GM12878 (cell line): ENCODE results near the gene ETHE1. TPM values are rescaled to one million over a fixed set of nuclear protein-coding genes. Genes with fewer than 3 reads are reported as not detected.

Experiments
- BMI1 ChIP-seq: fragments of 450-650 bp; IDR thresholded peaks from 2 replicates; pipeline ENCODE4 v1.6.1; 2016; ENCODE audit warnings: mild to moderate bottlenecking, moderate library complexity, borderline replicate concordance
- CHD1 ChIP-seq: IDR thresholded peaks from 2 replicates; pipeline ENCODE4 v1.6.1; 2012; ENCODE audit warnings: low read depth, low read length, improper control_type of control experiment
- CHD2 ChIP-seq: IDR thresholded peaks from 2 replicates; pipeline ENCODE4 v1.6.1; 2011; ENCODE audit warnings: low read depth, low read length, improper control_type of control experiment, borderline replicate concordance
- EZH2 ChIP-seq: IDR thresholded peaks from 2 replicates; pipeline ENCODE4 v1.6.1; 2012; ENCODE audit warnings: low read depth, mild to moderate bottlenecking, control low read depth, inconsistent platforms, low read length, borderline replicate concordance; ENCODE audit not compliant: control insufficient read depth
- GATAD2B ChIP-seq: fragments of 450-650 bp; conservative IDR thresholded peaks from 2 replicates; pipeline ENCODE4 v1.6.1; 2017; ENCODE audit warnings: low read depth, mild to moderate bottlenecking, moderate library complexity
- IKZF2 ChIP-seq, 2 experiments: fragments of 450-650 bp; IDR thresholded peaks; 2 replicates each; pipeline ENCODE4 v1.6.1; 2017; ENCODE audit warnings: mild to moderate bottlenecking in 2 of 2, moderate library complexity in 2 of 2
- MEF2A ChIP-seq: IDR thresholded peaks from 2 replicates; pipeline ENCODE4 v1.6.1; 2011; ENCODE audit warnings: low read depth, mild to moderate bottlenecking, low read length, moderate library complexity; ENCODE audit not compliant: insufficient read depth
- NR2C1 ChIP-seq: fragments of 450-650 bp; IDR thresholded peaks from 2 replicates; pipeline ENCODE4 v1.6.1; 2017; ENCODE audit warnings: antibody characterized with exemption, mild to moderate bottlenecking, moderate library complexity
- PAX8 ChIP-seq: fragments of 450-650 bp; IDR thresholded peaks from 2 replicates; pipeline ENCODE4 v1.6.1; 2017; ENCODE audit warnings: mild to moderate bottlenecking, moderate library complexity
- POLR2AphosphoS2 ChIP-seq: IDR thresholded peaks from 2 replicates; pipeline ENCODE4 v1.6.1; 2011; ENCODE audit warnings: low read depth, mild to moderate bottlenecking, low read length, improper control_type of control experiment, moderate library complexity
- RELA ChIP-seq: fragments of 450-650 bp; IDR thresholded peaks from 2 replicates; pipeline ENCODE4 v1.8.0; 2014; ENCODE audit warnings: borderline replicate concordance; ENCODE audit not compliant: partially characterized antibody
- SMARCA5 ChIP-seq: fragments of 450-650 bp; IDR thresholded peaks from 2 replicates; pipeline ENCODE4 v1.6.1; 2017; ENCODE audit warnings: mild to moderate bottlenecking
- SP1 ChIP-seq: IDR thresholded peaks from one replicate; pipeline ENCODE4 v1.6.1; 2011; ENCODE audit warnings: low read depth, low read length
- SREBF1 ChIP-seq: IDR thresholded peaks from 2 replicates; pipeline ENCODE4 v1.6.1; 2012; ENCODE audit warnings: mild to moderate bottlenecking, low read length
- TCF12 ChIP-seq: IDR thresholded peaks from 2 replicates; pipeline ENCODE4 v1.6.1; 2011; ENCODE audit warnings: low read depth, mild to moderate bottlenecking, low read length
- ZNF274 ChIP-seq: IDR thresholded peaks from one replicate; pipeline ENCODE4 v1.8.0; 2011; ENCODE audit not compliant: insufficient read length, insufficient read depth
- polyA plus RNA-seq, 11 experiments: library from polyadenylated mRNA; depleted of rRNA in 4 of 11; unstranded in 6 of 11; stranded (reverse) in 5 of 11; fragments of >200 nt; fragmentation: Nextera tagmentation in 4 of 11; fragmentation: Illumina TruSeq in 1 of 11; extraction: Ambion mirVana in 4 of 11; extraction: Trizol in 1 of 11; gene quantifications; 1 replicate in 1 of 11; 2 replicates in 10 of 11; pipeline versions ENCODE4 v1.2.1 to v1.2.3, GENCODE V29; 2011 to 2016; ENCODE audit warnings: inconsistent platforms in 2 of 11, missing spikeins in 2 of 11, low read depth in 1 of 11
- total RNA-seq, 4 experiments: library from RNA; depleted of rRNA in 3 of 4; stranded (reverse); fragments of >200 nt in 3 of 4; fragmentation: Illumina TruSeq in 1 of 4; extraction: Trizol in 1 of 4; gene quantifications; 2 replicates each; pipeline versions ENCODE4 v1.2.1 to v1.2.3, GENCODE V29; 2013 to 2021
- TF ChIP-seq, protein P1 (sequence below): fragments of 150-350 bp; IDR thresholded peaks from 2 replicates; pipeline ENCODE4 v1.6.1; 2016; ENCODE audit warnings: low read depth, low read length
- TF ChIP-seq, protein P2 (sequence below): fragments of 450-650 bp; IDR thresholded peaks from 2 replicates; pipeline ENCODE4 v1.6.1; 2017; ENCODE audit warnings: mild to moderate bottlenecking, moderate library complexity
- TF ChIP-seq, protein P3 (sequence below): IDR thresholded peaks from 2 replicates; pipeline ENCODE4 v1.6.1; 2012; ENCODE audit warnings: mild to moderate bottlenecking, low read depth, low read length

The ETHE1 gene
- total and polyA plus RNA-seq, 10 of the 15 experiments (the other 5 are each of a cell fraction or from before 2014, with no cell fraction given), result 22.1 to 155 (median 52.7) TPM

DNA sequence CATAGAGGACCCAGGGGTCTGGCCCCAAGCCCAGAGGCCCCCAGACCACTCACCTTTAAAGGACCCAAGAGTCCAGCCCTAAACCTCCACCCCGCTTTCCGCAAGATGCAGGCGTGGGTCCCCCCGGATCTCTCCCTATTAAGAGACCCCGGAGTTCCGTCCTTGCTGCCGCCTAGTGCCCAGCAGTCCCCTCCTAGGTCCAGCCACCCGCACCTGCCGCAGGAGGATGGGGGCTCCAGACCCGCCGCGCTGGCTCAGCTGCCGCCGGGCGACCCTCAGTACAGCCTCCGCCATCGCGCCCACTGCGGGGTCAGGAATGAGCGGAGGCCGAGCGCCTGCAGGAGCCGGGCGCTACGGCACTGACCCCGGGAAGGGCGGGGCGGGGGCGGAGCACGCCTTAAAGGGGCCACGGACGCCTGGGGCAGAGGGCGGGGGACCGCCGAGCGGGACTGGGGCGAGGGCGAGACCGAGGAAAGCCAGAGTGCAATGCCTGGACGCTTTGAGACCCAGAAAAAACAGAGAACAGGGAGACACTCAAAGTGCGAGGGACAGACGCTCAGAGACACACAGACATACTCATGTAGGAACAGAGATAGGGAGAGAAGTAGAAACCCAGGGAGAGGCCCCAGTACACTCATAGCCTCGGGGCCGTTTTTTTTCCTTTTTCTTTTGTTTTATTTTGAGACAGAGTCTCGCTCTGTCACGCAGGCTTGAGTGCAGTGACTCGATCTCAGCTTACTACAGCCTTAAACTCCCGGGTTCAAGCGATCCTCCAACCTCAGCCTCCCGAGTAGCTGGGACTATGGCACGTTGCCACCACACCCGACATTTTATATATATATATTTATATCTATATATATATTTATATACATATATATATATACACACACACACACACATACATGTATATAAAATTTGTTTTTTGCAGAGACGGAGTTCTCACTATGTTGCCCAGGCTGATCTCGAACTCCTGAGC, at the start of gene ETHE1 (continued):
- TF ChIP-seq, protein P1, sequence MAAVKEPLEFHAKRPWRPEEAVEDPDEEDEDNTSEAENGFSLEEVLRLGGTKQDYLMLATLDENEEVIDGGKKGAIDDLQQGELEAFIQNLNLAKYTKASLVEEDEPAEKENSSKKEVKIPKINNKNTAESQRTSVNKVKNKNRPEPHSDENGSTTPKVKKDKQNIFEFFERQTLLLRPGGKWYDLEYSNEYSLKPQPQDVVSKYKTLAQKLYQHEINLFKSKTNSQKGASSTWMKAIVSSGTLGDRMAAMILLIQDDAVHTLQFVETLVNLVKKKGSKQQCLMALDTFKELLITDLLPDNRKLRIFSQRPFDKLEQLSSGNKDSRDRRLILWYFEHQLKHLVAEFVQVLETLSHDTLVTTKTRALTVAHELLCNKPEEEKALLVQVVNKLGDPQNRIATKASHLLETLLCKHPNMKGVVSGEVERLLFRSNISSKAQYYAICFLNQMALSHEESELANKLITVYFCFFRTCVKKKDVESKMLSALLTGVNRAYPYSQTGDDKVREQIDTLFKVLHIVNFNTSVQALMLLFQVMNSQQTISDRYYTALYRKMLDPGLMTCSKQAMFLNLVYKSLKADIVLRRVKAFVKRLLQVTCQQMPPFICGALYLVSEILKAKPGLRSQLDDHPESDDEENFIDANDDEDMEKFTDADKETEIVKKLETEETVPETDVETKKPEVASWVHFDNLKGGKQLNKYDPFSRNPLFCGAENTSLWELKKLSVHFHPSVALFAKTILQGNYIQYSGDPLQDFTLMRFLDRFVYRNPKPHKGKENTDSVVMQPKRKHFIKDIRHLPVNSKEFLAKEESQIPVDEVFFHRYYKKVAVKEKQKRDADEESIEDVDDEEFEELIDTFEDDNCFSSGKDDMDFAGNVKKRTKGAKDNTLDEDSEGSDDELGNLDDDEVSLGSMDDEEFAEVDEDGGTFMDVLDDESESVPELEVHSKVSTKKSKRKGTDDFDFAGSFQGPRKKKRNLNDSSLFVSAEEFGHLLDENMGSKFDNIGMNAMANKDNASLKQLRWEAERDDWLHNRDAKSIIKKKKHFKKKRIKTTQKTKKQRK, result no peak
- TF ChIP-seq MEF2A (no peak), SREBF1 (no peak), ZNF274 (no peak), SMARCA5 (peak; percentile 54), CHD2 (no peak), TCF12 (0 out of 2 replicates have a peak, but pooled peaks have one; percentile 32), RELA (no peak), NR2C1 (peak; percentile 84), IKZF2 (IDR thresholded peaks at IDR 0.05) (peak in 1 of 2 experiments; percentile 17; a peak in 1 of 4 replicates), GATAD2B (peak; percentile 79), BMI1 (no peak), SP1 (peak; percentile 71), POLR2AphosphoS2 (0 out of 2 replicates have a peak, but pooled peaks have one; percentile 46), PAX8 (no peak), CHD1 (no peak), EZH2 (no peak)
- TF ChIP-seq, protein P2, sequence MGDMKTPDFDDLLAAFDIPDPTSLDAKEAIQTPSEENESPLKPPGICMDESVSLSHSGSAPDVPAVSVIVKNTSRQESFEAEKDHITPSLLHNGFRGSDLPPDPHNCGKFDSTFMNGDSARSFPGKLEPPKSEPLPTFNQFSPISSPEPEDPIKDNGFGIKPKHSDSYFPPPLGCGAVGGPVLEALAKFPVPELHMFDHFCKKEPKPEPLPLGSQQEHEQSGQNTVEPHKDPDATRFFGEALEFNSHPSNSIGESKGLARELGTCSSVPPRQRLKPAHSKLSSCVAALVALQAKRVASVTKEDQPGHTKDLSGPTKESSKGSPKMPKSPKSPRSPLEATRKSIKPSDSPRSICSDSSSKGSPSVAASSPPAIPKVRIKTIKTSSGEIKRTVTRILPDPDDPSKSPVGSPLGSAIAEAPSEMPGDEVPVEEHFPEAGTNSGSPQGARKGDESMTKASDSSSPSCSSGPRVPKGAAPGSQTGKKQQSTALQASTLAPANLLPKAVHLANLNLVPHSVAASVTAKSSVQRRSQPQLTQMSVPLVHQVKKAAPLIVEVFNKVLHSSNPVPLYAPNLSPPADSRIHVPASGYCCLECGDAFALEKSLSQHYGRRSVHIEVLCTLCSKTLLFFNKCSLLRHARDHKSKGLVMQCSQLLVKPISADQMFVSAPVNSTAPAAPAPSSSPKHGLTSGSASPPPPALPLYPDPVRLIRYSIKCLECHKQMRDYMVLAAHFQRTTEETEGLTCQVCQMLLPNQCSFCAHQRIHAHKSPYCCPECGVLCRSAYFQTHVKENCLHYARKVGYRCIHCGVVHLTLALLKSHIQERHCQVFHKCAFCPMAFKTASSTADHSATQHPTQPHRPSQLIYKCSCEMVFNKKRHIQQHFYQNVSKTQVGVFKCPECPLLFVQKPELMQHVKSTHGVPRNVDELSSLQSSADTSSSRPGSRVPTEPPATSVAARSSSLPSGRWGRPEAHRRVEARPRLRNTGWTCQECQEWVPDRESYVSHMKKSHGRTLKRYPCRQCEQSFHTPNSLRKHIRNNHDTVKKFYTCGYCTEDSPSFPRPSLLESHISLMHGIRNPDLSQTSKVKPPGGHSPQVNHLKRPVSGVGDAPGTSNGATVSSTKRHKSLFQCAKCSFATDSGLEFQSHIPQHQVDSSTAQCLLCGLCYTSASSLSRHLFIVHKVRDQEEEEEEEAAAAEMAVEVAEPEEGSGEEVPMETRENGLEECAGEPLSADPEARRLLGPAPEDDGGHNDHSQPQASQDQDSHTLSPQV, result no peak
- TF ChIP-seq, protein P3, sequence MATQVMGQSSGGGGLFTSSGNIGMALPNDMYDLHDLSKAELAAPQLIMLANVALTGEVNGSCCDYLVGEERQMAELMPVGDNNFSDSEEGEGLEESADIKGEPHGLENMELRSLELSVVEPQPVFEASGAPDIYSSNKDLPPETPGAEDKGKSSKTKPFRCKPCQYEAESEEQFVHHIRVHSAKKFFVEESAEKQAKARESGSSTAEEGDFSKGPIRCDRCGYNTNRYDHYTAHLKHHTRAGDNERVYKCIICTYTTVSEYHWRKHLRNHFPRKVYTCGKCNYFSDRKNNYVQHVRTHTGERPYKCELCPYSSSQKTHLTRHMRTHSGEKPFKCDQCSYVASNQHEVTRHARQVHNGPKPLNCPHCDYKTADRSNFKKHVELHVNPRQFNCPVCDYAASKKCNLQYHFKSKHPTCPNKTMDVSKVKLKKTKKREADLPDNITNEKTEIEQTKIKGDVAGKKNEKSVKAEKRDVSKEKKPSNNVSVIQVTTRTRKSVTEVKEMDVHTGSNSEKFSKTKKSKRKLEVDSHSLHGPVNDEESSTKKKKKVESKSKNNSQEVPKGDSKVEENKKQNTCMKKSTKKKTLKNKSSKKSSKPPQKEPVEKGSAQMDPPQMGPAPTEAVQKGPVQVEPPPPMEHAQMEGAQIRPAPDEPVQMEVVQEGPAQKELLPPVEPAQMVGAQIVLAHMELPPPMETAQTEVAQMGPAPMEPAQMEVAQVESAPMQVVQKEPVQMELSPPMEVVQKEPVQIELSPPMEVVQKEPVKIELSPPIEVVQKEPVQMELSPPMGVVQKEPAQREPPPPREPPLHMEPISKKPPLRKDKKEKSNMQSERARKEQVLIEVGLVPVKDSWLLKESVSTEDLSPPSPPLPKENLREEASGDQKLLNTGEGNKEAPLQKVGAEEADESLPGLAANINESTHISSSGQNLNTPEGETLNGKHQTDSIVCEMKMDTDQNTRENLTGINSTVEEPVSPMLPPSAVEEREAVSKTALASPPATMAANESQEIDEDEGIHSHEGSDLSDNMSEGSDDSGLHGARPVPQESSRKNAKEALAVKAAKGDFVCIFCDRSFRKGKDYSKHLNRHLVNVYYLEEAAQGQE, result no peak
